GM12878 (cell line): Measurements from ENCODE around the gene DLD.

Experiments used
- BRCA1 ChIP-seq: IDR thresholded peaks from 2 replicates; pipeline ENCODE4 v1.6.1; 2011; ENCODE audit warnings: low read depth, low read length, improper control_type of control experiment
- ESRRA ChIP-seq: IDR thresholded peaks from 2 replicates; pipeline ENCODE4 v1.6.1; 2012; ENCODE audit warnings: mild to moderate bottlenecking, low read length, improper control_type of control experiment
- KDM1A ChIP-seq: fragments of 200-600 bp; sonication (generic); IDR thresholded peaks from 2 replicates; pipeline ENCODE4 v1.6.1; 2016; ENCODE audit warnings: borderline replicate concordance

GRCh38 chr7:107874111-107874510, 16.9 kb upstream of the DLD start:
- no peak for TF ChIP-seq ESRRA
- no peak for TF ChIP-seq BRCA1
- TF ChIP-seq KDM1A: no peak
